Measurements from ENCODE around the gene SEC61B. TPM values are rescaled to one million over a fixed set of nuclear protein-coding genes. Genes with fewer than 3 reads are reported as not detected.

The SEC61B gene
- total RNA-seq, 1 experiment from 2014 or later, result 167 TPM

GRCh38 chr9:99253134-99253533 lies 31.1 kb downstream of the SEC61B start:
- H3K4me3 Mint-ChIP-seq, result no peak overlapping the region
- no peaks in the 10 kb centered on the region for H3K27me3 Mint-ChIP-seq (ENCODE audit: low read depth)
- ATAC-seq (no peak), DNase-seq (ENCODE audit: low spot score) (no peak)
- peaks cover 3% of the 10 kb centered on the region; the same call in 1 of the 2 replicates for H3K4me1 Mint-ChIP-seq
- POLR2A ChIA-PET, result no interaction called here
- TF ChIP-seq SMAD3 (CRISPR knock-in tag; IDR thresholded peaks at IDR 0.05; ENCODE audit: borderline replicate concordance) (no peak), IRF1 (CRISPR knock-in tag; IDR thresholded peaks at IDR 0.05) (no peak)
- H3K36me3 Mint-ChIP-seq, result no peaks in the 10 kb centered on the region
- H3K9me3 Mint-ChIP-seq, result no peaks in the 10 kb centered on the region
- CTCF ChIA-PET, result no interaction called here
- H3K27ac Mint-ChIP-seq, result no peak overlapping the region

GRCh38 chr9:99253772-99254431 lies 31.8 kb downstream of the SEC61B start:
- Mint-ChIP-seq H3K4me1 (peaks cover 7% of the 10 kb centered on the region), H3K9me3 (no peaks in the 10 kb centered on the region), H3K27ac (no peak overlapping the region), H3K36me3 (no peaks in the 10 kb centered on the region), H3K27me3 (ENCODE audit: low read depth) (no peaks in the 10 kb centered on the region), H3K4me3 (no peak overlapping the region)
- DNase-seq (ENCODE audit: low spot score), result no peak
- ATAC-seq, result peak; percentile 44
- ChIA-PET POLR2A (no interaction called here), CTCF (no interaction called here)
- TF ChIP-seq NR1H2 (CRISPR knock-in tag; IDR thresholded peaks at IDR 0.05) (no peak), ATF1 (CRISPR knock-in tag; IDR thresholded peaks at IDR 0.05) (no peak), JUN (CRISPR knock-in tag; IDR thresholded peaks at IDR 0.05) (no peak), OVOL2 (CRISPR knock-in tag; IDR thresholded peaks at IDR 0.05; ENCODE audit: borderline replicate concordance) (no peak), ZMAT4 (CRISPR knock-in tag; IDR thresholded peaks at IDR 0.05) (no peak), ARID4B (CRISPR knock-in tag; IDR thresholded peaks at IDR 0.05; ENCODE audit: borderline replicate concordance) (no peak), FOXP4 (CRISPR knock-in tag; IDR thresholded peaks at IDR 0.05) (no peak), PRDM15 (CRISPR knock-in tag; IDR thresholded peaks at IDR 0.05) (no peak), ZSCAN18 (CRISPR knock-in tag; IDR thresholded peaks at IDR 0.05) (no peak), CDX4 (CRISPR knock-in tag; IDR thresholded peaks at IDR 0.05; ENCODE audit: borderline replicate concordance) (no peak), STAT6 (CRISPR knock-in tag; conservative IDR thresholded peaks at IDR 0.05; ENCODE audit: low read depth) (no peak), ZBTB21 (CRISPR knock-in tag; IDR thresholded peaks at IDR 0.05; ENCODE audit: borderline replicate concordance) (no peak), NFATC4 (CRISPR knock-in tag; IDR thresholded peaks at IDR 0.05) (no peak), TP53 (CRISPR knock-in tag; IDR thresholded peaks at IDR 0.05) (no peak), ZNF423 (CRISPR knock-in tag; IDR thresholded peaks at IDR 0.05) (no peak), SOX15 (CRISPR knock-in tag; IDR thresholded peaks at IDR 0.05) (no peak)

All from WTC11 (cell line).